SKM-1 treated with dmso at 0.1 percent for 144 hours (cell line): ENCODE results near the gene TMC5.

Source experiments
- DNase-seq: peaks from one replicate; lab custom pipeline; 2025; ENCODE audit not compliant: unreplicated experiment; lab: John Stamatoyannopoulos, UW

Gene TMC5

DNA sequence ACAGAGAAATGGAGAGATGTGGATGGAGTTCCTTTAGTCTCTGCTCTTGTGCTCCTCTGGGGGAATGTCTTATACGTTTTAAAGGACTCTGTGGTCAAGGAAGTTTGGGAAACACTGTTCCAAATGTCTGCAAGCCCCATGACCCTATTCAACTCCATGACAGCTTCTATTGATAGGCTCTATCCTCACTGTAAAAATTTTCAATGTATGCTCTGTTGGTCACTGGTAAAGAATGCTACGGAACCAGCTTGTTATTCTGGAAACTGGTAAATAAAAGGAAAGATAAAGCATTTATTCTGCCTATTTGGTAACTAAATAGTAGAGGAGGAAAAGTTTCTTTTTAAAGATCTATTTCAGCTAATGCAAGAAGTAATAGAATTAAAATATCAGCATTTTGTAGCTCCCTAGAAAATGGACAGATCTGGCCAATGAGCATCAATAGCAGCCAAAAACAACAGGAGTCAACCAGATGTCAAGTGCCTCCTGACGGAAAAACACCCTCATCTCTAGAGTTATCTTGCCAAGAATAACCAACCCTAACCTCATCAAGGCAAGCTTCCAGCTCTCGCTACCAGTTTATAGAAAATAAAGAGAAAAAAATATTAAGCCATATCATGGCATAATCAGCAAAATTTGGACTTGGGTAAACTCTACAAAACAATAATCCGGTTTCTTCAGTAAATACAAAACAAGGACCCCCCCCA, 88.1 kb downstream of the TMC5 start:
- DNase-seq, result no peak

- no peak for DNase-seq
Observed at GRCh38 chr16:19506965-19507364, 89.3 kb downstream of the TMC5 start.

DNA sequence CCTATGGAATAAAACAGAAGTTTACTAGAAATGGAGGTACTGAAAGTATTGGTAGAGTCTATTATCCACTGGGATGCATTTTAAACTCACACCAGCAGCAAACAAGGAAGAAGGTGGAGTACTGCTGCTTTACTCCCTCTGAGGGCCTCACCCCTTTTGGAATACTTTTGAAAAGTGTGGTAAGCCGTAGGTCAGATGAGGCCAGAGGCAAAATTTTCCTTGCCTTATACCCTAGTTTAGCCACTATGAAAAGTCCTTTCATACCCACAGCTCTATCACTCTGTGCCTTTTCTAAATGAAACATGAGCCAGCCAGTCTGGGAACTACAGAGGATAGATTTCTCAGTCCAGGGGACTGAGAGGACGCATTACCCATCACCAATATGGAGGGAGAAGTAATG, 90.2 kb downstream of the TMC5 start:
- no peak for DNase-seq

- no peak for DNase-seq
Observed at GRCh38 chr16:19512297-19512696, 94.6 kb downstream of the TMC5 start.

GRCh38 chr16:19513377-19514053, 95.8 kb downstream of the TMC5 start:
- DNase-seq, result peak; percentile 89

- no peak for DNase-seq
Observed at GRCh38 chr16:19515757-19516156, 98.1 kb downstream of the TMC5 start.

GRCh38 chr16:19517424-19518089, 99.9 kb downstream of the TMC5 start:
- DNase-seq, result no peak

GRCh38 chr16:19518388-19518787, 100.7 kb downstream of the TMC5 start:
- no peak for DNase-seq

DNA sequence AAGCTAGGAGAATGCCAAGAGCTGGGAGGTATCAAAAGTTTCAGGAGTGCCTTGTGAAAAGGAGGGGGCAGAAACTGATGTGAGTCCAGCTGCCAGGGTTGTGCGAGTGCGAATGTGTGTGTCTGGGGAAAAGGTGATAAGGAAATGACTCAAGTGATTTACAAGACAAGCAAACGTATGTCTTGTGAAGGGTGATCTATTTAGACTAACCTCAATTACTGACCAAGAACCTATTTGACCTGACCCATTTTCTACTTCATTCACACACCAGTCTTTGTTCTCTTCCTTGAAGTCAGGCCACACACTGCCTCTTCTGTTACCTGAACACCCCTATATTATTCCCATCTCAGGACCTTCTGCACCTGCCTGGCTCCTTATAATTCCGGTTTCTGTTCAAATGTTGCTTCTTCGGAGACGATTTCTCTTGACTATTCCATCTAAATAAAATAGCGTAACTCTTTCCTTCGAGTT, 103.2 kb downstream of the TMC5 start:
- DNase-seq, result no peak

DNA sequence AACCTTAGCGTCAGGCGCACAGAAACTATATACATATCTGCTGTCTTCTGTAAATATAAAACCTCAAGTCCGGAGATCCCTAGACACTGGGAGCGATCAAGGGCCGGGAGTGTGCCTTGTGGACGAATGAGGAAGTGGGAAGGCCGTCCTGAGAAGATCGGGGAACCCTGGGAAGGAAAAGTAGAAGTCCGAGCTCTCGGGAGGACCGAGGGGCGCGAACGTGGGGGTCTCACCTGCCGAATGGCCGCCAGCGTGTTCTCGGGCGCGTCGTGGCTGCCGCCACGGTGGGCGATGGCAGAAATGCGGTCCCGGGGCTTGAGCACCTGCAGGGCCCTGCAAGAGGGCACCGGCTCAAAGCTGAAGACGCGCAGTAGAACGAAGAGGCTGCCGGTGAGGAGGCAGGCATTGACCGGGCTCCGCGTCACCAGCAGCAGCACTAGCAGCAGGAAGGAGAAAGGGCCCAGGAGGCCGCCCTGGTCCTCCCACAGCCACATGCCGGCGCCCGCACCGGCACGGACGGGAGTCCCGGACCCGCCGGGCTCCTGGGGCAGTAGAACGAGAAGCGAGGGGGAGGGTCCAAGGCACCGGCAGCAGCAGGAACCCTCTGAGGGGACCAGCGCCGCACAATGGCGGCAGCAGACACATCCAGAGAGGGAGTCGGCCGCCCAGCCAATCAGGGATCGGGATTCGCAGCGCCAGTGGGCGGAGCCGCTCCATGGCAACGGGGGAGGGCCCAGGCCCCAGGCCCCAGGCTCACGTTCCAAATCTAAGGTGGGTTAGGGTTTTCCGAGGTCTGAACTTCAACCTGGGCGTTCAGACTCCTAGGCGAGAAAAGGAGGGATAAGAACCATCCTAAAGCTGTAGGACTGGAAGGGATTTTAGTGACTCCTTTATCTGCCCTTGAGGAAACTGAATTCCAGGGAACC, 104.1 kb downstream of the TMC5 start, which contains the start of gene GDE1:
Gene GDE1 (minus strand): TSS at position 628 of the 926 bp plus-strand sequence. CDS start 134 bp downstream, at position 494.
- peak; percentile 78 for DNase-seq

DNA sequence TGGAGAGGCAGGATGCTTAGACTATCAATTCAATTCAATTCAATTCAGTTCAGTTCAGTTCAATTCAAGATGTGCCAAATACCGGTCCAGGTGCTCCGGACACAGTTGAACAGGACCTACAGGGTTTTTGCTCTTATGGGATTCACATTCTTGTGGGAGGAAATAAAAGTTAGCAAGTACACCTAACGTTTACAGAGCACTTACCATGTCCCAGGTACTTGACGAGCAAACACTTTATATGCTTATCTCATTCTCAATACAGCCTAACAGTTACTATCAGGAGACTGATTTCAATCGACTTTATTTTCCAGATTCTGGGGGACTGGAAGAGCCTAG, 104.7 kb downstream of the TMC5 start:
- no peak for DNase-seq

- DNase-seq, result no peak
Observed at GRCh38 chr16:19522760-19523159, 105.1 kb downstream of the TMC5 start.

DNA sequence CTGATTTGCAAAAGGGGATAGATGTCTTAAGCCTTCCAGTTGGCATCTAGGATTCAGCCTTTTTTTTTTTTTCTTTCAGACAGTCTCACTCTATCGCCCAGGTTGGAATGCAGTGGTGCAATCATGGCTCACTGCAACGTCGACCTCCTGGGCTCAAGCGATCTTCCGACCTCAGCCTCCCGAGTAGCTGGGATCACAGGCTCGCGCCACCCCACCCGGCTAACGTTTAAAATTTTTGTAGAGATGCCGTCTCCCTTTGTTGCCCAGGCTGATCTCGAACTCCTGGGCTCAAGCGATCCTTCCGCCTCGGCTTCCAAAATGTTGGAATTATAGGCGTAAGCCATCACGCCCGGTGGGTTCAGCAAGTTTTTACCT, 105.5 kb downstream of the TMC5 start:
- no peak for DNase-seq

GRCh38 chr16:19523559-19524355, 106.1 kb downstream of the TMC5 start, which contains the start of gene CCP110:
Gene CCP110 (plus strand): TSS chr16:19523942. CDS start chr16:19527882, 3,940 bp downstream.
- peak; percentile 93 for DNase-seq

DNA sequence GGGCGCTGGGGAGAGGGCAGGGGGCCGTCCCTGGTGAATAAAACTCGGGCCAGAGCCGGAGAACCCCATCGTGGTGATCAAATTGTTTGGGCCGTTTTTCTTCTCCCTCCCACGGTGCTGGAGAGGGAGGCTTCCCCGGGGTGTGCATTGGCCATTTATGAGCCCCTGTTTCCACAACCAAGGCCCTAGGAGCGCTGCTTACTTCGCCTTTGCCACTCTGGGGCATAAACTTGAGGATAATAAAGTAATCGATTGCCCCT, 106.6 kb downstream of the TMC5 start:
- no peak for DNase-seq

- peak; percentile 24 for DNase-seq
Observed at GRCh38 chr16:19524616-19525384, 107.1 kb downstream of the TMC5 start.

DNA sequence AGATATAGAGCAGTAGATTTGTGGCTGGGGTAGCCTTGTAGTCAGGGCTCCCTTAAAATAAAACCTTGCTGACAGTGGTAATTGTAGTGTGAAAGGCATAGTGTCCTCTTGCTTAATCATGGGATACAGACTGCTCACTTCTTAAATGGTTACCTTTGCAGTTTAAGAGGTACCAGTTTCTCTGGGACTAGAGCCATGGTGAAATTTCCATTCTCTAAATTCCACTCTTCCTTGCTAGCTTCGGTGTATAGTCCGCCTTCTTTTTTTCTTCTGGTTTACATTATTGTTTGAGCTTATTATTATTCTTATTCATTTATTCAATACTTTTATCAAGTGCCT, 107.7 kb downstream of the TMC5 start:
- DNase-seq, result no peak

- no peak for DNase-seq
Observed at GRCh38 chr16:19527161-19527560, 109.5 kb downstream of the TMC5 start.

DNA sequence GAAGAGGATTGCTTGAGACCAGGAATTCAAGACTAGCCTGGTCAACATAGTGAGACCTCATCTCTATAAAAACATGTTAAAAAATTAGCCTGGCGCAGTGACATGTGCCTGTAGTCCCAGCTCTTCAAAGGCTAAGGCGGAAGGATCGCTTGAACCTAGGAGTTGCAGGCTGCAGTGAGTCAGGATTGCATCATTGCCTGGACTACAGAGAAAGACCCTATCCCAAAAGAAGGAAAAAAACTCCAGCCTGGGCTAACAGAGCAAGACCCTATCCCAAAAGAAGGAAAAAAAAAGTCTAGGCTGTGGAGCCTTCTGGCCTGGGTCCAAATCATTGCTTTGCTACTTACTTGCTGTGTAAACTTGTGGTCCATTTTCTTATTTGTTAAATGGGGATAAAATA, 111.0 kb downstream of the TMC5 start:
- no peak for DNase-seq

GRCh38 chr16:19532601-19533000, 114.9 kb downstream of the TMC5 start:
- DNase-seq, result no peak
